ENCODE data around the gene CDC37. TPM values are rescaled to one million over a fixed set of nuclear protein-coding genes. Genes with fewer than 3 reads are reported as not detected.
A peak's percentile ranks its signal among the peaks of the same experiment; 100 is the strongest.
"Not testable (repeated sequence)": the region's sequence is repeated elsewhere in the genome, so short reads cannot be mapped to it uniquely, and the experiment has no call there.

CDC37 gene
- polyA plus RNA-seq, 1 donor (not counting 4 experiments of a cell fraction or from before 2014, with no cell fraction given): 376 TPM

- Histone ChIP-seq H3K27me3 (ENCODE audit: control insufficient read depth, extremely low read depth, insufficient read depth, low read length) (peaks cover 42% of the 10 kb centered on the region), H2AFZ (ENCODE audit: control insufficient read depth, low read length) (peak overlapping the region; percentile 98), H3K4me3 (ENCODE audit: control insufficient read depth in 2 of 3, extremely low read depth in 1 of 3, insufficient read depth in 2 of 3, low read depth in 1 of 3, low read length in 3 of 3) (peak overlapping the region; percentile 52 to 71 (median 70)), H3K9me3 (ENCODE audit: control insufficient read depth, low read depth, low read length) (no peaks in the 10 kb centered on the region), H3K36me3 (ENCODE audit: control insufficient read depth in 2 of 2, extremely low read depth in 1 of 2, insufficient read depth in 2 of 2, low read length in 2 of 2) (no peaks in the 10 kb centered on the region), H3K4me1 (ENCODE audit: control insufficient read depth, extremely low read depth, insufficient read depth, low read length) (peaks cover 34% of the 10 kb centered on the region), H3K79me2 (ENCODE audit: control insufficient read depth, insufficient read depth, low read length) (no peaks in the 10 kb centered on the region), H3K9ac (ENCODE audit: control insufficient read depth, extremely low read depth, insufficient read depth, low read length) (peak overlapping the region; percentile 75), H3K4me2 (ENCODE audit: control insufficient read depth, extremely low read depth, insufficient read depth, low read depth, low read length) (peak overlapping the region; percentile 94), H3K9me1 (ENCODE audit: control insufficient read depth, extremely low read depth, insufficient read depth, low read length) (no peaks in the 10 kb centered on the region), H3K27ac (ENCODE audit: control insufficient read depth, insufficient read depth, low read length) (peak overlapping the region; percentile 14), H4K20me1 (ENCODE audit: control insufficient read depth, extremely low read depth, insufficient read depth, low read length) (no peaks in the 10 kb centered on the region)
- DNase-seq (ENCODE audit: low read depth, low spot score): no peak
- dilution Hi-C loops (cut with MboI; ENCODE audit: extremely low pct_ligation_motif_present, low sequenced_read_pairs): no loop called here
- FAIRE-seq: no peak
- TF ChIP-seq CTCF (optimal IDR thresholded peaks at IDR 0.05 in 1 of 3, IDR thresholded peaks at IDR 0.05 in 1 of 3, conservative IDR thresholded peaks at IDR 0.05 in 1 of 3; ENCODE audit: extremely low read depth in 1 of 3, insufficient read depth in 2 of 3, low read length in 3 of 3) (no peak), EZH2 (IDR thresholded peaks at IDR 0.05; ENCODE audit: low read length) (no peak)
Observed at GRCh38 chr19:10416083-10416379, 12.7 kb upstream of the CDC37 start.

- DNase-seq (ENCODE audit: low read depth, low spot score) (no peak), FAIRE-seq (no peak)
- H2AFZ ChIP-seq (ENCODE audit: control insufficient read depth, low read length): no peak overlapping the region
- H3K4me2 ChIP-seq (ENCODE audit: control insufficient read depth, extremely low read depth, insufficient read depth, low read depth, low read length): no peak overlapping the region
- peaks cover 9% of the 10 kb centered on the region for H3K27me3 ChIP-seq (ENCODE audit: control insufficient read depth, extremely low read depth, insufficient read depth, low read length)
- no peaks in the 10 kb centered on the region for H3K79me2 ChIP-seq (ENCODE audit: control insufficient read depth, insufficient read depth, low read length)
- H3K9me1 ChIP-seq (ENCODE audit: control insufficient read depth, extremely low read depth, insufficient read depth, low read length): no peaks in the 10 kb centered on the region
- H3K36me3 ChIP-seq (ENCODE audit: control insufficient read depth in 2 of 2, extremely low read depth in 1 of 2, insufficient read depth in 2 of 2, low read length in 2 of 2): no peaks in the 10 kb centered on the region
- H3K9ac ChIP-seq (ENCODE audit: control insufficient read depth, extremely low read depth, insufficient read depth, low read length): no peak overlapping the region
- dilution Hi-C loops (cut with MboI; ENCODE audit: extremely low pct_ligation_motif_present, low sequenced_read_pairs): no loop called here
- TF ChIP-seq CTCF (optimal IDR thresholded peaks at IDR 0.05 in 1 of 3, IDR thresholded peaks at IDR 0.05 in 1 of 3, conservative IDR thresholded peaks at IDR 0.05 in 1 of 3; ENCODE audit: extremely low read depth in 1 of 3, insufficient read depth in 2 of 3, low read length in 3 of 3) (no peak), EZH2 (IDR thresholded peaks at IDR 0.05; ENCODE audit: low read length) (no peak)
- no peak overlapping the region for H3K4me3 ChIP-seq (ENCODE audit: control insufficient read depth in 2 of 3, extremely low read depth in 1 of 3, insufficient read depth in 2 of 3, low read depth in 1 of 3, low read length in 3 of 3)
- no peaks in the 10 kb centered on the region for H4K20me1 ChIP-seq (ENCODE audit: control insufficient read depth, extremely low read depth, insufficient read depth, low read length)
- H3K27ac ChIP-seq (ENCODE audit: control insufficient read depth, insufficient read depth, low read length): no peak overlapping the region
- peaks cover 11% of the 10 kb centered on the region for H3K4me1 ChIP-seq (ENCODE audit: control insufficient read depth, extremely low read depth, insufficient read depth, low read length)
- no peaks in the 10 kb centered on the region for H3K9me3 ChIP-seq (ENCODE audit: control insufficient read depth, low read depth, low read length)
Observed at GRCh38 chr19:10412257-10412977, 9.1 kb upstream of the CDC37 start.

- H3K4me1 ChIP-seq (ENCODE audit: control insufficient read depth, extremely low read depth, insufficient read depth, low read length); H3K27ac ChIP-seq (ENCODE audit: control insufficient read depth, insufficient read depth, low read length); H4K20me1 ChIP-seq (ENCODE audit: control insufficient read depth, extremely low read depth, insufficient read depth, low read length); H3K4me2 ChIP-seq (ENCODE audit: control insufficient read depth, extremely low read depth, insufficient read depth, low read depth, low read length); DNase-seq (ENCODE audit: low read depth, low spot score); H3K9ac ChIP-seq (ENCODE audit: control insufficient read depth, extremely low read depth, insufficient read depth, low read length); H3K4me3 ChIP-seq (ENCODE audit: control insufficient read depth in 2 of 3, extremely low read depth in 1 of 3, insufficient read depth in 2 of 3, low read depth in 1 of 3, low read length in 3 of 3); H3K36me3 ChIP-seq (ENCODE audit: control insufficient read depth in 2 of 2, extremely low read depth in 1 of 2, insufficient read depth in 2 of 2, low read length in 2 of 2); dilution Hi-C loops (cut with MboI; ENCODE audit: extremely low pct_ligation_motif_present, low sequenced_read_pairs); H3K9me1 ChIP-seq (ENCODE audit: control insufficient read depth, extremely low read depth, insufficient read depth, low read length); H3K79me2 ChIP-seq (ENCODE audit: control insufficient read depth, insufficient read depth, low read length); H3K27me3 ChIP-seq (ENCODE audit: control insufficient read depth, extremely low read depth, insufficient read depth, low read length); FAIRE-seq; H2AFZ ChIP-seq (ENCODE audit: control insufficient read depth, low read length); H3K9me3 ChIP-seq (ENCODE audit: control insufficient read depth, low read depth, low read length): not testable (repeated sequence)
Observed at GRCh38 chr19:10411224-10411623, 7.9 kb upstream of the CDC37 start.
